ENCODE results near the gene SKP2. TPM values are rescaled to one million over a fixed set of nuclear protein-coding genes. Genes with fewer than 3 reads are reported as not detected.
"Not testable (repeated sequence)": the region's sequence is repeated elsewhere in the genome, so short reads cannot be mapped to it uniquely, and the experiment has no call there.

Gene SKP2
- total and polyA plus RNA-seq, 2 experiments from 2014 or later, result 64.6 to 103 TPM

DNA sequence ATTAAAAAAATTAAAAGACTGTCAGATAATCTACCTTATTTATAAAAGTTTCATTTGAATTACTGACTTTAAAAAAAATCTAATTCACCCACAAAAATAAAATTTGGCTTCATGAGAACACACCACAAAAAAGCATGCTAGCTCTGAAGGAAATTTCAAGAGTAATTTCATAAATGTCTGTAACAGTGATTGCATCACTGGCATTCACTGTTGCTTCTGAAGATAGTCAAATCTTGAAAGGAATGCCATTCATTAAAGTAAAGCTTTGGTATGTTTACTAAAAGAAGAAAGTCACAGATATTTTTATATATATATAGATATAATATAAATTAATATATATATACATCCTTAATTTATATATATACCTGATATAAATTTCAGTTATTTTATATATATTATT, 46.4 kb downstream of the SKP2 start:
- H3K4me3 ChIP-seq, result no peak overlapping the region
- H3K36me3 ChIP-seq (replicated peaks; ENCODE audit: insufficient read depth, low read depth), result no peaks in the 10 kb centered on the region
- DNase-seq (ENCODE audit: low spot score), result no peak
- no peaks in the 10 kb centered on the region for H3K9me3 ChIP-seq (ENCODE audit: low read depth)
- H3K4me2 ChIP-seq, result no peak overlapping the region
- no peaks in the 10 kb centered on the region for H3K4me1 ChIP-seq (ENCODE audit: insufficient read depth)
- TF ChIP-seq EZH2 (IDR thresholded peaks at IDR 0.05; ENCODE audit: borderline replicate concordance) (no peak), EZH2phosphoT487 (IDR thresholded peaks at IDR 0.05; ENCODE audit: low read depth, severe bottlenecking, unreplicated experiment) (no peak)
- TF ChIP-seq, protein P1, sequence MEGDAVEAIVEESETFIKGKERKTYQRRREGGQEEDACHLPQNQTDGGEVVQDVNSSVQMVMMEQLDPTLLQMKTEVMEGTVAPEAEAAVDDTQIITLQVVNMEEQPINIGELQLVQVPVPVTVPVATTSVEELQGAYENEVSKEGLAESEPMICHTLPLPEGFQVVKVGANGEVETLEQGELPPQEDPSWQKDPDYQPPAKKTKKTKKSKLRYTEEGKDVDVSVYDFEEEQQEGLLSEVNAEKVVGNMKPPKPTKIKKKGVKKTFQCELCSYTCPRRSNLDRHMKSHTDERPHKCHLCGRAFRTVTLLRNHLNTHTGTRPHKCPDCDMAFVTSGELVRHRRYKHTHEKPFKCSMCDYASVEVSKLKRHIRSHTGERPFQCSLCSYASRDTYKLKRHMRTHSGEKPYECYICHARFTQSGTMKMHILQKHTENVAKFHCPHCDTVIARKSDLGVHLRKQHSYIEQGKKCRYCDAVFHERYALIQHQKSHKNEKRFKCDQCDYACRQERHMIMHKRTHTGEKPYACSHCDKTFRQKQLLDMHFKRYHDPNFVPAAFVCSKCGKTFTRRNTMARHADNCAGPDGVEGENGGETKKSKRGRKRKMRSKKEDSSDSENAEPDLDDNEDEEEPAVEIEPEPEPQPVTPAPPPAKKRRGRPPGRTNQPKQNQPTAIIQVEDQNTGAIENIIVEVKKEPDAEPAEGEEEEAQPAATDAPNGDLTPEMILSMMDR (IDR thresholded peaks at IDR 0.05; ENCODE audit: poor library complexity), result no peak
- H3K27me3 ChIP-seq, result no peaks in the 10 kb centered on the region
- no peak overlapping the region for H2AFZ ChIP-seq
- no peaks in the 10 kb centered on the region for H3K79me2 ChIP-seq
- H3K9me2 ChIP-seq (replicated peaks; ENCODE audit: insufficient read depth), result no peaks in the 10 kb centered on the region
- no peak overlapping the region for H3K27ac ChIP-seq
- H4K20me1 ChIP-seq (ENCODE audit: insufficient read depth, poor library complexity, severe bottlenecking), result no peaks in the 10 kb centered on the region

DNA sequence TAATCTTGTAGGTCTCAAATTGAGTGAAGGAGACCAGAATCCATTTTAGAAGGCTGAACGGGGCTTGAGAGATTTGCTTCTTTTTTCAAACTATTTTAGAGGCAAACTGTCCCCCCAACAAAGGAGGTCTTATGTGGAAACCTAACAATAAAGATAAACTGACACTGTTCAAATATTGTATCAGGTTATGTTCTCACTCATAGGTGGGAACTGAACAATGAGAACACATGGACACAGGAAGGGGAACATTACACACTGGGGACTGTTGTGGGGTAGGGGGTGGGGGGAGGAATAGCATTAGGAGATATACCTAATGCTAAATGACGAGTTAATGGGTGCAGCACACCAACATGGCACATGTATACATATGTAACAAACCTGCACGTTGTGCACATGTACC, 46.9 kb downstream of the SKP2 start:
- H3K4me1 ChIP-seq (ENCODE audit: insufficient read depth); H4K20me1 ChIP-seq (ENCODE audit: insufficient read depth, poor library complexity, severe bottlenecking); H3K36me3 ChIP-seq (replicated peaks; ENCODE audit: insufficient read depth, low read depth); H3K27me3 ChIP-seq; H3K9me3 ChIP-seq (ENCODE audit: low read depth); H3K79me2 ChIP-seq; H3K27ac ChIP-seq; DNase-seq (ENCODE audit: low spot score); H3K4me3 ChIP-seq; H3K9me2 ChIP-seq (replicated peaks; ENCODE audit: insufficient read depth); H2AFZ ChIP-seq; H3K4me2 ChIP-seq: not testable (repeated sequence)
- WGBS (ENCODE audit: low lambda C conversion rate, missing lambda C conversion rate), result 75% methylated on average over 1 of the region's 3 CpGs

DNA sequence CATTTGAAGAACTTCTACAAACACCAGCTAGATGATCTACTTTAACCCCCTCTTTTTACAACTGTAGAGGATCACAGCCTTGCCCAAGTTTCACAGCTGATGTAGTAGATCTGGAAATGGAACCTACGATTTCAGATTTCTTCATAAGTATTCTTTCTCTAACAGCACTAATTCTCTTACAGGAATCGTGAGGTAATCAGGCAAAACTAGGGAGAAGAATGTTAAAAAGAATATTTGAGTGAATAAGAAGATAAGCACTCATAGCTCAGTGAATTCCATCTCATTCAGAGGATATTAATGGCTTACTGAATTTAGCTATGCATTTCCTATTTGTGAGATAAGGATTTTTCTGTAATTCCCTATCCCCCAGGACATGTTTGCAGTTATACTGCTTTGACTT, 47.7 kb downstream of the SKP2 start:
- no peak for DNase-seq (ENCODE audit: low spot score)
- Histone ChIP-seq H3K4me3 (no peak overlapping the region), H3K9me3 (ENCODE audit: low read depth) (no peaks in the 10 kb centered on the region), H4K20me1 (ENCODE audit: insufficient read depth, poor library complexity, severe bottlenecking) (no peaks in the 10 kb centered on the region), H3K36me3 (replicated peaks; ENCODE audit: insufficient read depth, low read depth) (no peaks in the 10 kb centered on the region), H3K4me1 (ENCODE audit: insufficient read depth) (no peaks in the 10 kb centered on the region), H3K79me2 (no peaks in the 10 kb centered on the region), H3K27ac (no peak overlapping the region), H3K27me3 (no peaks in the 10 kb centered on the region), H2AFZ (no peak overlapping the region), H3K9me2 (replicated peaks; ENCODE audit: insufficient read depth) (no peaks in the 10 kb centered on the region), H3K4me2 (no peak overlapping the region)
- 69% methylated on average over 2 of the region's 2 CpGs for WGBS (ENCODE audit: low lambda C conversion rate, missing lambda C conversion rate)
- TF ChIP-seq EZH2phosphoT487 (IDR thresholded peaks at IDR 0.05; ENCODE audit: low read depth, severe bottlenecking, unreplicated experiment) (no peak), EZH2 (IDR thresholded peaks at IDR 0.05; ENCODE audit: borderline replicate concordance) (no peak)
- TF ChIP-seq, protein P1 (IDR thresholded peaks at IDR 0.05; ENCODE audit: poor library complexity), result no peak

DNA sequence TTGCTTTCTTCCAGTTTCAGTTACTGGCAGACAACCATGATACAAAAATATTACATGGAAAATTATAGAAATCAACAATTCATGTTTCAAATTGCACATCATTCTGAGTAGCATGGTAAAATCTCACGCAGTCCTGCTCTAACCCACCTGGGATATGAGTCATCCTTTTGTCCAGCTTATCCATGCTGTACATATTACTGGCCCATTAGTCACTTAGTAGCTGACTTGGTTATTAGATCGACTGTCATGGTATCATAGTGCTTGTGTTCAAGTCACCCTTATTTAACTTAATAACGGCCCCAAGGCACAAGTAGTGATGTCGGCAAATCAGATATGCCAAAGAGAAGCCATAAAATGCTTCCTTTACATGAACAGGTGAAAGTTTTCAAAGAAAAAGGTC, 48.6 kb downstream of the SKP2 start:
- no peak overlapping the region for H3K4me3 ChIP-seq
- no peaks in the 10 kb centered on the region for H3K9me3 ChIP-seq (ENCODE audit: low read depth)
- 77% methylated on average over 4 of the region's 4 CpGs for WGBS (ENCODE audit: low lambda C conversion rate, missing lambda C conversion rate)
- no peak overlapping the region for H3K4me2 ChIP-seq
- no peaks in the 10 kb centered on the region for H3K4me1 ChIP-seq (ENCODE audit: insufficient read depth)
- H3K79me2 ChIP-seq, result no peaks in the 10 kb centered on the region
- H3K36me3 ChIP-seq (replicated peaks; ENCODE audit: insufficient read depth, low read depth), result no peaks in the 10 kb centered on the region
- TF ChIP-seq EZH2 (IDR thresholded peaks at IDR 0.05; ENCODE audit: borderline replicate concordance) (no peak), EZH2phosphoT487 (IDR thresholded peaks at IDR 0.05; ENCODE audit: low read depth, severe bottlenecking, unreplicated experiment) (no peak)
- TF ChIP-seq, protein P1 (IDR thresholded peaks at IDR 0.05; ENCODE audit: poor library complexity), result no peak
- H3K9me2 ChIP-seq (replicated peaks; ENCODE audit: insufficient read depth), result no peaks in the 10 kb centered on the region
- no peak for DNase-seq (ENCODE audit: low spot score)
- no peak overlapping the region for H3K27ac ChIP-seq
- H2AFZ ChIP-seq, result no peak overlapping the region
- no peaks in the 10 kb centered on the region for H3K27me3 ChIP-seq
- no peaks in the 10 kb centered on the region for H4K20me1 ChIP-seq (ENCODE audit: insufficient read depth, poor library complexity, severe bottlenecking)

All from hepatocyte (in vitro differentiated cells).